ENCODE results near the gene CCR2. TPM values are rescaled to one million over a fixed set of nuclear protein-coding genes. Genes with fewer than 3 reads are reported as not detected.
"Not testable (repeated sequence)": the region's sequence is repeated elsewhere in the genome, so short reads cannot be mapped to it uniquely, and the experiment has no call there.

The CCR2 gene
- total RNA-seq, 1 experiment from 2014 or later = not detected

DNA sequence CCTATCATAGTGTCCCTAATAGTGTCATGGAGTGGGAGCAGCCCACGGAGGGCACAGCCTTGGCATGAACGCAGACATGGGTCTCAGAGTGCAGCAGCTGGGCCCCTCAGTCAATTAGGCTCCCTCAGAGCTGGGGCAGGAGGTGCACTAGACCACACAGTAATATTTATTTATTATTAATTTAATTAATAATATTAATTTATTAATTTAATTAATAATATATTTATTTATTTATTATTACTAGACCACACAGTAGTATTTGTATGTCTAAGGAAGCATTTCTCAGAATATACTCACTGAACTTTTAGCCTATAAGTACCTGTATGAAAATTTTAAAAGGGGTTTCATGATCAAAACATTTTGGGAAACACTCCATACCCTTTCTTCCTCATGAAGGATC is 47.7 kb downstream of the CCR2 start:
- Mint-ChIP-seq H3K9me3 (ENCODE audit: unreplicated experiment) (no peaks in the 10 kb centered on the region), H3K4me3 (ENCODE audit: unreplicated experiment) (no peak overlapping the region), H3K36me3 (ENCODE audit: insufficient read depth, unreplicated experiment) (no peaks in the 10 kb centered on the region), H3K27ac (ENCODE audit: low read depth, unreplicated experiment) (no peak overlapping the region), H3K27me3 (ENCODE audit: insufficient read depth, unreplicated experiment) (no peaks in the 10 kb centered on the region), H3K4me1 (ENCODE audit: insufficient read depth, unreplicated experiment) (no peaks in the 10 kb centered on the region)
- no TSS peak for BruUV-seq (replicated peaks)
- ChIA-PET CTCF (no interaction called here), POLR2A (interaction anchor here (1.0 kb wide), 1 partner anchor 10 kb away, joined by 3 read pairs; no protein-coding TSS in a partner anchor)
- intact Hi-C loops (cut with micrococcal nuclease) = no loop called here
- no peak for DNase-seq (ENCODE audit: unreplicated experiment)
- TF ChIP-seq CTCF (IDR thresholded peaks at IDR 0.05; ENCODE audit: unreplicated experiment) = no peak

DNA sequence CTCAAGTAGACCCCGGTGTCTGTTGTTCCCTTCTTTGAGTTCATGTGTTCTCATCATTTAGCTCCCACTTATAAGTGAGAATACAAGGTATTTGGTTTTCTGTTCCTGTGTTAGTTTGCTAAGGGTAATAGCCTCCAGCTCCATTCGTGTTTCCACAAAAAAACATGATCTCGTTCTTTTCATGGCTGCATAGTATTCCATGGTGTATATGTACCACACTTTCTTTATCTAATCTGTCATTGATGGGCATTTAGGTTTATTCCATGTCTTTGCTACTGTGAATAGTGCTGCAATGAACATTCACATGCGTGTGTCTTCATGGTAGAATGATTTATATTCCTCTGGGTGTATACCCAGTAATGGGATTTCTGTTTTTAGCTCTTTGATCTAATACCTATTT is 49.0 kb downstream of the CCR2 start:
- intact Hi-C loops (cut with micrococcal nuclease); H3K9me3 Mint-ChIP-seq (ENCODE audit: unreplicated experiment); POLR2A ChIA-PET; H3K4me3 Mint-ChIP-seq (ENCODE audit: unreplicated experiment); H3K27ac Mint-ChIP-seq (ENCODE audit: low read depth, unreplicated experiment); H3K36me3 Mint-ChIP-seq (ENCODE audit: insufficient read depth, unreplicated experiment); BruUV-seq (replicated peaks); DNase-seq (ENCODE audit: unreplicated experiment); H3K27me3 Mint-ChIP-seq (ENCODE audit: insufficient read depth, unreplicated experiment); H3K4me1 Mint-ChIP-seq (ENCODE audit: insufficient read depth, unreplicated experiment); CTCF ChIA-PET: not testable (repeated sequence)

DNA sequence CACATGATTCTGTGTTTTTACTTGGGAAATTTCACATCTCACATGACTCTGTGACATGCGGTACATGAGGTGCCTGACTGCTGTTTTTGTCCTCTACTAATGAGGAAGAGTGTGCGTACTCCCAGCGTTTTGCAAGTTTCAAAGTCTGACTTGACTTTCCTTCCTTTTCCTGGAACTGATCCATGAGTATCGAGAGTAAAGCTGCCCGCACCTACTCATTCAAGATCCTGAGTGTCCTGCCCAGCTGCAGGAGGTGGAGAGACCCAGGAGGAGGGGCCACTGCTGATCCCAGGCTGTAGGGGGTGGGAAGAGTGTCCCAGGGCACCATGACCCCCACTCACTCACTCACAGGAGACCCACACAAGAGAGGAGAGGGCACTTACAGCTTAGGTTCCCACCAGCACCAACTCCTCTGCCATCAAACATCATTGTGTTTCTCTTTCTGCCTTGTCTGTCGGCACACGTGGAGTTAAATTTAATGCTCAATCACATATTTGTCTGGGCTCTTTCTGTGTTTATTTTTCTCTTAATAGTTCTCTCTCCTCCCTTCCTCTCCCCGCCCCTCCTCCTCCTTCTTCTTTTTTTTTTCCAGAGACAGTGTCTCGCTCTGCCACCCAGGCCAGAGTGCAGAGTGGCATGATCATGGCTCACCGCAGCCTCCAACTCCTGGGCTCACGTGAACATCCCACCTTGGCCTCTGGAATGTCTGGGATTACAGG is 51.5 kb downstream of the CCR2 start:
- Mint-ChIP-seq H3K27me3 (ENCODE audit: insufficient read depth, unreplicated experiment) (no peaks in the 10 kb centered on the region), H3K36me3 (ENCODE audit: insufficient read depth, unreplicated experiment) (no peaks in the 10 kb centered on the region), H3K4me3 (ENCODE audit: unreplicated experiment) (no peak overlapping the region), H3K4me1 (ENCODE audit: insufficient read depth, unreplicated experiment) (no peaks in the 10 kb centered on the region), H3K9me3 (ENCODE audit: unreplicated experiment) (no peaks in the 10 kb centered on the region), H3K27ac (ENCODE audit: low read depth, unreplicated experiment) (no peak overlapping the region)
- no peak for DNase-seq (ENCODE audit: unreplicated experiment)
- no peak for TF ChIP-seq CTCF (IDR thresholded peaks at IDR 0.05; ENCODE audit: unreplicated experiment)
- BruUV-seq (replicated peaks) = no TSS peak
- CTCF ChIA-PET = no interaction called here
- POLR2A ChIA-PET = interaction anchor here (0.6 kb wide), 1 partner anchor 223 kb away, joined by 3 read pairs; no protein-coding TSS in a partner anchor
- intact Hi-C loops (cut with micrococcal nuclease) = no loop called here

DNA sequence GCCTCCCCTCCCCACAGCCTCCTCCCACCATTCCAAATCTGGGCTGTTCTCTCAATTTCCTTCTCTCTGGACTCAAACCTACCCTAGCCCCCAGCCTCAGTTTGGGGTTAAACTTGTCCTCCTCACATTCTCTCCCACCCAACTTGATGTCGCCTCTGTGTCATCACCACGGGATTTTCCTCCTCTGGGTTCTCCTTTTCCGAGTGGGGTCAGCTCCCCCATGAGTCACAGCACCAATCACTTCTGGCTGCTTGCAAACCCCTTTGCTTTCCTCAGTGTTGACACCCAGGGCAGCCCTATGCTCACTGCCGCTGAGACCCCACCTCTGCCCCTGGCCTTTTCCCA is 52.5 kb downstream of the CCR2 start:
- Mint-ChIP-seq H3K27me3 (ENCODE audit: insufficient read depth, unreplicated experiment) (no peaks in the 10 kb centered on the region), H3K4me3 (ENCODE audit: unreplicated experiment) (no peak overlapping the region), H3K27ac (ENCODE audit: low read depth, unreplicated experiment) (no peak overlapping the region), H3K36me3 (ENCODE audit: insufficient read depth, unreplicated experiment) (no peaks in the 10 kb centered on the region), H3K9me3 (ENCODE audit: unreplicated experiment) (no peaks in the 10 kb centered on the region), H3K4me1 (ENCODE audit: insufficient read depth, unreplicated experiment) (no peaks in the 10 kb centered on the region)
- no peak for DNase-seq (ENCODE audit: unreplicated experiment)
- POLR2A ChIA-PET = interaction anchor here (0.6 kb wide), 1 partner anchor 222 kb away, joined by 3 read pairs; no protein-coding TSS in a partner anchor
- intact Hi-C loops (cut with micrococcal nuclease) = no loop called here
- BruUV-seq (replicated peaks) = no TSS peak
- CTCF ChIA-PET = interaction anchor here (0.6 to 0.7 kb wide), 2 partner anchors 305 to 1015 kb away, joined by 3 read pairs; no protein-coding TSS in a partner anchor
- no peak for TF ChIP-seq CTCF (IDR thresholded peaks at IDR 0.05; ENCODE audit: unreplicated experiment)
